HG03175 (cell line): ENCODE measurements around the gene ZNF597.

Source experiments
- ATAC-seq: cut with Tn5 transposase; IDR thresholded peaks from one replicate; pipeline ENCODE4 v1.9.1; 2021; ENCODE audit warnings: mild to moderate bottlenecking, moderate library complexity; ENCODE audit not compliant: unreplicated experiment

Gene ZNF597, protein sequence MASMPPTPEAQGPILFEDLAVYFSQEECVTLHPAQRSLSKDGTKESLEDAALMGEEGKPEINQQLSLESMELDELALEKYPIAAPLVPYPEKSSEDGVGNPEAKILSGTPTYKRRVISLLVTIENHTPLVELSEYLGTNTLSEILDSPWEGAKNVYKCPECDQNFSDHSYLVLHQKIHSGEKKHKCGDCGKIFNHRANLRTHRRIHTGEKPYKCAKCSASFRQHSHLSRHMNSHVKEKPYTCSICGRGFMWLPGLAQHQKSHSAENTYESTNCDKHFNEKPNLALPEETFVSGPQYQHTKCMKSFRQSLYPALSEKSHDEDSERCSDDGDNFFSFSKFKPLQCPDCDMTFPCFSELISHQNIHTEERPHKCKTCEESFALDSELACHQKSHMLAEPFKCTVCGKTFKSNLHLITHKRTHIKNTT

DNA sequence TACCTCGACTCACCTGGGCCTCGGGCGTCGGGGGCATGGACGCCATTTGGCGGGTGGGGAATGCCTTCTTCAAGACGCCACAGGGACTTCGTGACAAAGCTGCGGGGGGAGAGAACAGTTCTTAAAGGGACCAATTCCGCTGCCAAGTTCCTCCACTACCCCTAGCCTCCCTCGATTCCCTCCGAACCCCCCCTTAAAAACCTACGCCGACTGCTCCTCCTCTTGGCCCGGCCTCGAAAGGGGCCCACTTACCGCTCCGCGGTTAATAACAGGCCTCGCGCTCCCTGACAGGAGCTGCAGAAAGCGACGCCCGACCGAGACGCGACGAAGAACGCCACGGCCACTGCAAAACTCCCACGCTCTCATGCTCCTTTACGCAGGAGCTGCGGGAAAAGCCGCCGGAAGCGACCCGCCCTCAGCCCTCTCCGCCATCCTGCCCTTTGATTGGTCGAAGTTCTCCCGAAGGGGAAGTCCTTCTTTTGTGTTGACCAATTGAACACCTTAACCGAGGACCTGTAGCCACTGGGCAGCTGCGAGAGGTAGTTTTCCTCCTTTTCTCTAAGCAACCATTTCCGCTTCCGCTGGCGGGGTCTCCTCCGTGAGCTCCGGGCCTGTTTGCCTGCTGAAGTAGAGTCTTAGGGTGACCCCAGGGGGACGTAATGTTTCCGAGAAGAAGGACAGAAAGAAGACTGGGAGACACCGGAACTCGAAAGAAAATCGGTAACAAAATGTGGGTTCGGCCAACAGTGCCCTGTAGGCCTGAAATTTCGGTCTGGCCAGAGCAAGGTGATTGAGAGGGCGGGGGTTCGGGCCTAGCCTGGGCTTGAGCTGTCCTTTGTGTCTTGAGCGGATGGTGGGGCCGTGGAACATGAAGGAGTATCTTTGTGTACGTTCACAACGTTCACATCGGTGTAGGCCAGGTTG is at the start of gene ZNF597, which contains the start of gene NAA60:
Gene ZNF597, minus strand, starts transcription at position 397 of the 924 bp plus-strand sequence. Its CDS starts 351 bp downstream, at position 46.
Gene NAA60, plus strand, starts transcription at position 573 of the 924 bp plus-strand sequence. CDS start 32,548 bp downstream, outside the sequence.
- ATAC-seq = peak; percentile 82

DNA sequence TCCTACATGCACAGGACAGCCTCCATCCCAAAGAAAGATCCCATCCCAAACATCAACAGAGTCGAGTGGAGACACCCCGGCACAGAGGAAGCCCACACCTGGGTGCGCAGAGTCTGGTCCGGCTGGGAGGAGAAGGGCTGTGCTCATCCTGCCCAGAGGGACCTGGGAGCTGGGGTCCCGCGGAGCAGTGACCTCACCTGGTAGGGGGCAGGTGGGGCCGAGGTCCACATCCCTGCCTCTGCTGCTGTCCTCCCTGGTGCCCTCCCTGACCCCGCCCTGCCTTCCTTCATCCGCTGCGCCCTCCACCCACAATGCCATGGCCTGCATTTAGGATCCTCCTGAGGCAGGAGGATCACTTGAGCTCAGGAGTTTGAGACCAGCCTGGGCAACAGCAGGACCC is 49.1 kb upstream of the ZNF597 start:
- no peak for ATAC-seq

DNA sequence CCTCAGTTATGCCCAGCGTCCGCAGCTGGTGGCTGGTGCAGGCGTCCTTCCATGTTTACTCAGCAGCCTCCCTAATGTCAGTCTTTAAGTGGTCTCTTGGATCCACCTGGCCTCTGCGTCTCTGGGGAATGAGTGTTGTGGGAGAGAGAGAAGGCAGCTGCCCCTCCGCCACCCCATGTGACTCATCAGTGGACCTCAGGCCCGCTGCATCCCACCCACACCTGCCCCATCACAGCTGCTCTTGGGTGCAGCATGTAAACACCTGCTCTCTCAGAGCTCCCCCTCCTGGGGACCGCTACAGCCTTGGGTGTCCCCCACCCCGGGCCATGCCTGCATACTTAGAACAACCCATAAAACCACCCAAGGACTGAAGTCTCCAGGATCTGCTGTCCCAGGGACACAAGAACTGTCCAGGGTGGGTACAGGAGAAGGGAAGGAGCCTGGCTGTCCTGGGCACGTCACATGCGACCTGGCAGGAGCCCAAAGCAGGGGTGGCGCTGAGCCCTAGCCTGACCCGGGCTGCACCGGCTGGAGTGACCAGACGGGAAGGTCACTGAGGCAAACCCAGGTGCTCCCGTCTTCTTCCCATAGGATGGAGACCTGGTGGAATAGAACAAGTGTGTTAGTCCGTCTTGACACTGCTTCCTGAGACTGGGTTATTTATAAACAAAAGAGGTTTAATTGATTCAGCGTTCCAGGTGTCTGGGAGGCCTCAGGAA is 47.8 kb upstream of the ZNF597 start:
- ATAC-seq = no peak

DNA sequence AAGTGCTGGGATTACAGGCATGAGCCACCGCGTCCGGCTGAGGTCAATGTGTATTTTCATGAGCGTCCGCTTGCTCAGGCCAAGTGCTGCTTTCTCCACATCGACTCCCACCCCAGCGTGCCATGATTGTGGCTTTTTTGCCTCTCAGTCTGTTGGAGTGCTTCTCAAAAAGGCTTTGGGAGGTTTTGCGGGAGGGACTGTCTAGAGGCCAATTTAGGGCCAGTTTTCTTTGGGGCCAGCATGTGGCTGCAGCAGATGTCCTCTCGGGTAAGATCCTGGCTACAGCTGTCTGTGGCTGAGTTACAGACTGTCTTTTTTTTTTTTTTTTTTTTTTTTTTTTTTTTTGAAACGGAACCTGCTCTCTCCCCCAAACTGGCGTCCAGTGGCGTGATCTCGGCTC is 45.5 kb upstream of the ZNF597 start:
- ATAC-seq = no peak

DNA sequence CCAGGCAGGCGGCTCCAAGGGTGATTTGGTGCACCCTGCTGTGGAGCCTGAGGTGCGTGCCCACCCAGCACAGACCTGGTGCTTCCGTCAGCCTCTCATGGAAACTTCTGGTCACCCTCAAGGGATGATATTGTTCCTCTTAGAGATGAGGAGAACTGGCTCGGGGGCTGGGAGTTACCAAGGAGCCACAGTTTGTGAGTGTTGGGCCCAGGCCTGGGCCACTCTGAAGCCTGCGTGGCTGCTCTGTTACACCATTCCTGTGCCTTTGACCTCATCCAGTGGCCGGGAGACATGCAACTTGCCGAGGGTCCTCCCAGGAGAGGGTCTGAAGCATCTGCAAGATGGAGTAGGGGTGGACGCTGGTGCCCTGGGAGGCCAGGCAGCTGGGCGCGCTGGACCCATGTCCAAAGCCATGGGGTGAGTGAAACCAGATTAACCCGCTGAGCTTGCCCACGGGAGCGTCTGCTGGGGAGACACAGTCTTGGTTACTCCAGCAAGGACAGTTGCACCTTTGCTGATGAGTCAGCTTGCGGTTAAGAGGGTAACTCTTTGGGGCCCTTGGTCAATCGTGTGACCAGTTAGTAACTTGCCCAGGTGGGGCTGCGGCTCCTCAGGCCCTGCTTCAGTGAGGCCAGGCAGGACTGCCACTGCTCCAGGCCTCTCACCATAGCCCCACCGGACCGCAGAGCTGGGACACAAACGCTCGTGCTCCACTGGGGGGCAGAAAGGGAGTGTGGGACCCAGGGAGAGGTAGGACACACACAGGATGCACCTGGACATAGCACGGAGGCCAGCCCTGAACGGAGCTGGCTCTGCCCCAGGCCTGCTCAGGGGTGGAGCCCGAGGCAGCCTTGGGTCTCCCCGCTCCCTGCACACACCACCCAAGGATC is 44.5 kb upstream of the ZNF597 start:
- no peak for ATAC-seq

DNA sequence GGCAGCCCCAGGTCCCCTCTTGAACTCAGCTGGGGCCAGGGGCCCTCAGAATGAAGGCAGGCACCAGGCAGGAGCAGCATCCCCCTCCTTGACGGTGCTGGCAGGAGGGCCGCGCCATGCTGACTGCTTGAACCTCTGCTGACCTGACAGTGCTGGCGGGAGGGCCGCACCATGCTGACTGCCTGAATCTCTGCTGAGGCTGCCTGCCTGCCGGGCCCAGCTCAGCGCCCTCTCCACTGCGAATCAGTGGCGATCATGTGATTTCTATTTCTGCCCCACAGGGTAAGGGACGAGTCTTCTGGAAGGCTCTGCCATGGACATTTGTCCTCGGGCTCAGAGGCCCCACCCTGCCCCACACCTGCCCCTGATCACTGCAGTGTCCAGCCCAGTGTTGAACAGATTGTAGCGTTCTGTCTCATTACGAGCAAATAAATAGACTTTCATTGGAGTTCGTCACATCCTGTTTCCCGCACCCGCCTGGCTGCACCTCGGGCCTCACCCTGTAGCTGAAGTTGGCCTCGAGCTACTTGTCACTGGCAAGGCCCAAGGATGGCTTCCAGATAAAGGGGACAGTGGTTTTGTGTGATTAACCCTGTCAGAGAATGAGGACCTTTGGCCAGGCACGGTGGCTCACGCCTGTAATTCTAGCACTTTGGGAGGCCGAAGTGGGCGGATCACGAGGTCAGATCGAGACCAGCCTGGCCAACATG is 43.4 kb upstream of the ZNF597 start:
- no peak for ATAC-seq

DNA sequence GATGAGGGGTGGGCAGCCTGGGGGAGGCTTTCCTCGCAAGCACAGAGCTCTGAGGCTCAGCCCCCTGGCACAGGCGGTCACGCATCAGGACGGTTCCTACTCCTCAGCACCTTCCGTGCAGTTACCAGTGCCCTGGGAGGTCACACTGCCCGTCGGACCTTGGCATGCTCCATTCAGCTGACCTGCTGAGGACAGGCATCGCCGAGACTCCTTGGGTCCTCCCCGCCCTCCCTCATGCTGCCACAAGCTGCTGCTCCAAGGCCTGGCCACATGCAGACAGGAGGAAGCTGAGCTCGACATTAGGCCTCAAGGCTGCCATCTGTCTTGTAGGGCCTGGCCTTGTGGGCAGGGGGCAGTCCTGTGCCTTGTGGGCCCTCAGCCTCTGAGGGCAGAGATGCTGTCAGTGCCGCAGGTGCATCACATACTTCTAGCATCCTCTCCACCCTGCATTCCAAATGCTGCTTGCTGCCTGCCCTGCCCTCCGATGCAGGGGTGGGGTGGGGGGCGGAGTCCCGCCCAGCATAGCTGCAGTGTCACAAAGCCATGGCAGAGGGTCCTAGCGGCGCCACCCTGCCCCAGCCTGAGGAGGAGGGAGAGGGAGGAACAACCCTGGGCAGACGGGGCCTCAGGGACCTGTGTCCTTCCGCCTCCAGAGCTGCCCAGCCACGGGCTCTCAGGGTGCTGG is 42.7 kb upstream of the ZNF597 start:
- ATAC-seq = no peak

DNA sequence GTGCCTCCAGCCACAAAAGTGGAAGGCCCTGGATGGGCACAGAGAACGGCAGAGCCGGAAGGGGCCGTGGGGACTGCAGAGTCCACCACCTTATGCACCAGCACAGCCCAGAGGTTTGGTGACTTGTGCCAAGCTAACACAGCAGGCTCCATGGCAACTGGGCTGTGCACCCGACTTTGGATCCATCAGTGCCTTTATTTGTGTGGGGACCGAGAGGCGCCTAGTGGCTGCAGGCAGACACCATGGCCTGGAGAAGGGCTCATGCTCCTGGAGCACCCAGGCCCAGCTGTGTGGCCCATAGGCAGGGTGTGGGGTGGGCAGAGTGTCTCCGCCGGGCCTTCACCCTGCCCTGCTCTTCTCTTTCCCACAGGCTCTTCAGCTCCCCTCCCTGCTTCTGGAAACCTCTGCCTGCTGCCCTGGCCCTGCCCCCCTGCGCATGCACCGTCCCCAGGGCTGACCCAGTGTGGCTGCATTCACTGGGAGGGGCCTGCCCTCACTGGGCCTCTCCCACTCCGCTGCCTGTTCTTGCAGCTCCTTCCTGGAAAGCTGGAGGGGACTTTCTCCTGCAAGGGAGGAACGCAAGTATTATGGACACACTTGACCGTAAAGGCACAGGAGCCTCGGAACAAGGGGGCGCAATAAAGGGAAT is 41.9 kb upstream of the ZNF597 start:
- no peak for ATAC-seq

DNA sequence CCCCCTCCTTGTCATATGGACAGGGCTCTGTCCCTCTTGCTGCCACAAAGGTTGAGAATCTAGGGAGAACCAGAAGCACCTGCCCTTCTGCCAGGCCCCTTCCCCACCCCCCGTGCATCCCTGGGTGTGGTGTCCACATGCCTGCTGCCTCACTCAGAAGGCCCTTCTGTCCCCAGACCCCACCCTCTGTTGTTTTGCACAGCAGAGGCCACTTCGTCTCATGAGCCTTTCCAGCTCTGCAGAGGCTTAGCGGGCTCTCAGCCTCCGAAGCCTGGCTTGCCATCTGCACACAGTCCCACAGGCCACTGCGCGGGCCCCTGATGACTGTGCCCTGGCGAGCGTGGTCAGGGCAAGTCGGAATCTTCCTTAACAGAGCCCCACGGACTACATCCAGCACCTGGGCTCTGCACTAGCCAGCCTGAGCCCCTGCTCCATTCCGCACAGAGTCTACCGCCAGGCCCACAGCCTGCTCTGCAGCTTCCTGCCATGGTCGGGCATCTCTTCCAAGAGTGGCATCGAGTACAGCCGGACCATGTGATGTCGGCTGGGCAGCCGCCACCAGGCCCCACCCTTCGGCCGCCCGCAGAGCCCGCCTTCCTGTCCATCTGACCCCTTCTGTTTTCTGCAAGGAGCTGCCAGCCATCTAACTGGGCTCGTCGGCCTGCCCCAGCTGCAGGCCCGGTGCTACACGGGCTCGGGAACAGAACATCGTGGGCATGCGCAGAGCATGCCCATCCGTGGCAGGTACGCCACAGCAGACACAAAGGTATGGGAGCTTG is 41.2 kb upstream of the ZNF597 start:
- ATAC-seq = no peak

DNA sequence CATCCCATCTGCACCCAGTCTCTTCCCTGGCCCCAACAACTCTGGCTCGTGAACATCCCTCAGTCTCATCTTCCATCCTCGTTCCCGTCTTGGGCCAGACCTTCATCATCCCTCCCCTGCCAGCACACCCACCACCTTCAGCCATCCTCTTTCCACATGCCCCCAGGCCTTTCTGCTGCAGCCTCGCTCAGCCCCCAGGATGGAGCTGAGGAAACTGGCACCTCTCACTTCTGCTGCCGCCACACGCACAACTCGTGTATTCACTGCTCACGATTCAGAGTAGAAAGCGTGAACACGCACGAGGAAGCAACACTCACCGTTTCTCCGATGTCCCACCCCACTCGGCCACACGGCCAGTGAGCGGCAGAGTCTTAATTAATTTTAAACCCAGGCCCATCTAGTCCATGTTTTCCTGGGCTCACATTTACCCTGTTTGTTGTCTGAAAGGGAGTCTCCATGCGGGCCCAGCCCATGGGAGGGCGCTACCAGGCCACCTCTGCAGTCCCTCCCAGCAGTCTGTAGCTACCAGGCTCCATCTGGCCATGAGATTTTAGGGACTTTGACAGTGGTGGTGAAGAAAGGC is 39.4 kb upstream of the ZNF597 start:
- ATAC-seq = no peak

DNA sequence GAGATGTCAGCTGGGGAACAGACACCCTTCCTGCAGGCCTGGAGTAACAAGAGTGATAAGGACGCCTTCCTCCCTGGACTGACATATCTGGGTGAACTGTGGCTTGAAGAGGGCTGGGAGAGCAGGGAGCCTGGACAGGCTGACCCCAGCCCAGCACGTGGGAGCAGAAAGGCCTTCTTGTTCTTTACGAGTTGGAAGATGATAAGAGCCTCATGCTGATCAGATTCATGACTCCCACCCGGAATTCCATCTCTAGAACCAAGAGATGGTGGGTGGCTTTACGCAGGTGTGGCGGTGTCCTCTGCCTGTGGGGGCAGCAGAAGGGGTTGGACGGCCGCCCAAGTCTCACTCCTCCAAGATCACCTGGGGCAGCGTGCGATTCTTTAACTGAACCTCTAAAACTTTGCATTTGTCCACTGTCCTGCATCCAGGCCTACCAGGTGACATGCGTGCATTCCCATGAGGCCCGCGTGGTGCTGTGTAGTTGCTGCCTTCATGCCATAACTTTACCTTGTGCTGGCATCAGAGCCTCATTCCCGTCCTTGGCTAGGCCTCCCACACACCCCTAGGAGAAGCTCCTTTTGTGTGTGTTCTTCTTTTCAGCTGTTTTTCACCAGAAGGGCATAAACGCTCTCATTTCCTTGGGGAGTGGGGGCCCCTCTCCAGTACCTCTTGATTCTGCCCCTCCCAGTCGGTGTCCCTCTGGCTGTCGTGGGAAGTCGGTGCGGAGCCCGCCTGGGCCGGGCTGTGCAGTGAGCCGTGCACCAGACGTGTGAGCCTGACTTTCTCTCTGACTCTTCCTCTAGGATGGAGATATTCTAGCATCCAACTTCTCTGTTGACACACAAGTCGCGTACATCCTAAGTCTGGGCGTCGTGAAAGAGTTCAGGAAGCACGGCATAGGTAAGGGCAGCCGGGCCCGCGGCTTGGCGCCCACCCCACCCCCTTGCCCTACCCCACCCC is 38.7 kb upstream of the ZNF597 start:
- ATAC-seq = no peak

DNA sequence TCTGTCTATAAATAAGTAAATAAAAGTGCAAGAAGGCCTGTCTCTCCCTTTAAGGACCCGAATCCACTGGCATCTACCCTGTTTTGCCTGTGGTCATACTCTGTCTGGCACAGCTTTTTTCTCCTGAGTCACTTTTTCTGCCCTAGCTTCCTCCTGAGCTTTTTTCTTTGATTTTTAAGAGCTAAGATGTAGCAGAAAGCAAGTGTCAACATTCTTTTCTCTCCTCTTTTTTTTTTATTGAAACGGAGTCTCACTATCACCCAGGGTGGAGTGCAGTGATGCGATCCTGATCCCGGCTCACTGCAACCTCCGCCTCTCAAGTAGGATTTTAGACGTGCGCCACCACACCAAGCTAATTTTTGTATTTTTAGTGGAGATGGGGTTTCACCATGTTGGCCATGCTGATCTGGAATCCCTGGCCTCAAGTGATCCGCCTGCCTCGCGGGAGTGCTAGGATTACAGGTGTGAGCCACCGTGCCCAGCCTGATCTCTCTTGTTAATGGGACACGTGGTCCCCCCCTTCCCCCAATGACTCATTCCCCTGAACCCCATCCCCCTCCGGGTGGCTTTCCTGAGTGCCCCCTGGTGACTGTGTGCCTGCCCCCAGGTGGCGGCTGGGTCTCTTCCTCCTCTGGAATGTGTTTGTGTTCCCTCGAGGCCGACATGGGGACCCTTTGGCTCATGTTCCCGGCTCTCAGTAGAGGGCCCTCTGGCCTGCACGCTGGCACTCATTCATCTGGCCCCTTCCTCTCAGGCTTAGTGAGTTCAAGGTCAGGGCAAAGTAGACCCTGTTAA is 37.8 kb upstream of the ZNF597 start:
- ATAC-seq = no peak

DNA sequence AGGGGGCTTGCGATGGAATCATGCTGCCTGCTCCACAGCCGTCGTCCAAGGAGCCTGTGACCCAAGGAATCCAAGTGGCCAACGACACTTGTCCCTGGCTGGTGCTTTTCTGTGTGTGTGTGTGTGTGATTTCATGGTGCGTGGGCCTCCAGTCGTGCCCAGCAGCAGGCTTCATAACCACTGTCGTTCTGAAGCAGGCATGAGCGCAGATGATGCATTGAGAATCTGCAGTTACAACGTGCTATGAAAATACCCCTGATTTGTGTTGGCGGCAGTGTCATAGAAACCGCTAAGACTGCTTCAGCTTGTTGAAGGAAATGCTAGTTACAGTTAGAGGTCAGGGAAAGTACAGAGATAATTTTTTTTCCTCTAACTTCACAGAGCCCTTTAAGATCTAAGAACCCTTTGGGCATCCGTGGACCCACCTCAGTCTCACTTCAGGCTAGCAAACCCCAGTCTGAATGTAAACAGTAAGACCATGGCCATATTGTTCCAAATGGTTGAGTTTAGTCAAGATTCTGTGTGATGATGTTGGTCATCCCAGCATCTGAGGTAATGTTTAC is 36.4 kb upstream of the ZNF597 start:
- ATAC-seq = no peak

DNA sequence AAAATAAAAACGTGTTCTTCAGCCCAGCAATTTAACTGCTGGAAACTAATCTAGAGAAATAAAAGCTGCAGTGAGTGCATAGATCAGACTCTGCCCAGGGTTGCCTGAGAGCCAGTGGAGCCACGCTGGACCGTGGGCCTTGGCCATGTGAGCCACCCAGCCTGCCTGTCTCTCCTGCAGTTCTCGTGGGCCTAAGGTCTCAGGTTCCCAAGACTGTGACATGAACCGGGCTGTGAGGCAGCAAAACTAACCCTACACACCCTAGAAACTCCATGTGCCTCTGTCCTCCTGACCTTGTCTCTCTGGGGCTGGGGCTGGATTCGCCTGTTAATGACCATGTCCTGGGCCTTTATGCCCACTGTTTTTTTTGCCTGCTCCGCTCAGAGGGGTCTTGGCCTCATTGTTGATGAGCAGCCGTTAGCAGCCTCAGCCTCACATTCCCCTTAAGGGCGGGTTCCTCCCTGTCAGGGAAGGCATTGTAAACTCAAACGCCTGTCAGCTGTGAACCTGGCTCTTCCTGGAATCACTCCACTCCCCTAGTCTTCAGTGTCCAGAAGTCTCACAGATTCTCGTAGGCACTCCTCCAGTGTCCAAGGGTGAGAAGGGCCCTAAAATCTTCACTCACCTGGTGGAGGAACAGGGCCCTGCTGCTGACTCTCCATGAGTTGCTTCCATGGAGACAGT is 35.1 kb upstream of the ZNF597 start:
- no peak for ATAC-seq
